ENCODE data around the gene BCL2L11.

- TF ChIP-seq GATA2 (IDR thresholded peaks at IDR 0.05; ENCODE audit: low read depth, low read length) (no peak), GATA3 (IDR thresholded peaks at IDR 0.05; ENCODE audit: low read depth, low read length) (no peak)
These were observed 84.0 kb downstream of the BCL2L11 start for GRCh38 chr2:111204706-111205105.
